Neural cell (in vitro differentiated cells): ENCODE measurements around the gene OR1K1. TPM values are rescaled to one million over a fixed set of nuclear protein-coding genes. Genes with fewer than 3 reads are reported as not detected.

ENCODE experiments used
- H2AFZ ChIP-seq: fragments of 200-600, 300-800 bp; sonication (generic), shearing (Covaris generic); 2 replicates; pipeline ENCODE4 v1.6.0; 2014; ENCODE audit warnings: low read depth, mild to moderate bottlenecking, antibody characterized with exemption, low read length, moderate library complexity
- H3F3A ChIP-seq: fragments of 200-600 bp; shearing (Covaris generic); 2 replicates; pipeline ENCODE4 v1.6.1; 2016; ENCODE audit warnings: mild to moderate bottlenecking, moderate library complexity, mixed read lengths, antibody characterized with exemption, low read length; ENCODE audit not compliant: insufficient read depth, poor library complexity, severe bottlenecking
- H3K27ac ChIP-seq: fragments of 200-600, 300-800 bp; sonication (generic), shearing (Covaris generic); 2 replicates; pipeline ENCODE4 v1.5.1; 2014; ENCODE audit warnings: mild to moderate bottlenecking, low read length, moderate library complexity
- H3K27me3 ChIP-seq: fragments of 300-800, 200-600 bp; sonication (generic), shearing (Covaris generic); 2 replicates; pipeline ENCODE4 v1.6.0; 2014; ENCODE audit warnings: mild to moderate bottlenecking, low read depth, low read length, moderate library complexity; ENCODE audit not compliant: insufficient read depth
- H3K36me3 ChIP-seq: fragments of 300-800, 200-600 bp; sonication (generic), shearing (Covaris generic); 2 replicates; pipeline ENCODE4 v1.5.1; 2014; ENCODE audit warnings: mild to moderate bottlenecking, antibody characterized with exemption, low read length, moderate library complexity; ENCODE audit not compliant: insufficient read depth
- H3K4me2 ChIP-seq: fragments of 300-800, 200-600 bp; sonication (generic), shearing (Covaris generic); 2 replicates; pipeline ENCODE4 v1.6.0; 2014; ENCODE audit warnings: mild to moderate bottlenecking, low read length
- H3K4me3 ChIP-seq: fragments of 300-800, 200-600 bp; sonication (generic), shearing (Covaris generic); 2 replicates; pipeline ENCODE4 v1.5.1; 2014; ENCODE audit warnings: mild to moderate bottlenecking, low read length, moderate library complexity
- H3K79me2 ChIP-seq: fragments of 200-600 bp; shearing (Covaris generic); replicated peaks from 2 replicates; pipeline ENCODE4 v1.6.0; 2014; ENCODE audit warnings: mild to moderate bottlenecking, low read length, moderate library complexity; ENCODE audit not compliant: insufficient read depth
- H3K9ac ChIP-seq: fragments of 300-800, 200-600 bp; sonication (generic), shearing (Covaris generic); 2 replicates; pipeline ENCODE4 v1.6.1; 2016; ENCODE audit warnings: mild to moderate bottlenecking, low read length, mixed read lengths
- H3K9me2 ChIP-seq: fragments of 200-600 bp; shearing (Covaris generic); 2 replicates; pipeline ENCODE4 v1.6.1; 2016; ENCODE audit warnings: mild to moderate bottlenecking, low read length, mixed read lengths; ENCODE audit not compliant: insufficient read depth
- H3K9me3 ChIP-seq: fragments of 200-600, 300-800 bp; sonication (generic), shearing (Covaris generic); 2 replicates; pipeline ENCODE4 v1.6.1; 2016; ENCODE audit warnings: mild to moderate bottlenecking, mixed run types, low read length, moderate library complexity, mixed read lengths
- H4K20me1 ChIP-seq: fragments of 200-600 bp; shearing (Covaris generic); 2 replicates; pipeline ENCODE4 v1.6.1; 2016; ENCODE audit warnings: mild to moderate bottlenecking, mixed run types; ENCODE audit not compliant: insufficient read depth
- CTCF ChIP-seq: fragments of 450-650 bp; IDR thresholded peaks from 2 replicates; pipeline ENCODE4 v1.5.1; 2014; ENCODE audit warnings: antibody characterized with exemption, mild to moderate bottlenecking, moderate library complexity; ENCODE audit not compliant: poor library complexity, severe bottlenecking
- EP300 ChIP-seq: fragments of 450-650 bp; conservative IDR thresholded peaks from 2 replicates; pipeline ENCODE4 v1.6.1; 2014; ENCODE audit warnings: antibody characterized with exemption, mild to moderate bottlenecking, moderate library complexity; ENCODE audit not compliant: poor library complexity, severe bottlenecking
- EZH2 ChIP-seq: fragments of 200-600, 300-800 bp; shearing (Covaris generic), sonication (generic); IDR thresholded peaks from 2 replicates; pipeline ENCODE4 v1.6.1; 2014; ENCODE audit warnings: antibody characterized with exemption, low read length, borderline replicate concordance, mild to moderate bottlenecking; ENCODE audit not compliant: insufficient read depth, poor library complexity, severe bottlenecking
- MXI1 ChIP-seq: fragments of 450-650 bp; conservative IDR thresholded peaks from 2 replicates; pipeline ENCODE4 v1.6.1; 2014; ENCODE audit warnings: antibody characterized with exemption, mild to moderate bottlenecking; ENCODE audit not compliant: poor library complexity, severe bottlenecking
- POLR2AphosphoS5 ChIP-seq: IDR thresholded peaks from 2 replicates; pipeline ENCODE4 v1.6.1; 2012
- RAD21 ChIP-seq: fragments of 450-650 bp; conservative IDR thresholded peaks from 2 replicates; pipeline ENCODE4 v1.6.1; 2014; ENCODE audit warnings: antibody characterized with exemption, mild to moderate bottlenecking, moderate library complexity
- REST ChIP-seq: IDR thresholded peaks from 2 replicates; pipeline ENCODE4 v1.6.1; 2012; ENCODE audit warnings: borderline replicate concordance
- SMC3 ChIP-seq: fragments of 450-650 bp; conservative IDR thresholded peaks from 2 replicates; pipeline ENCODE4 v1.6.1; 2014; ENCODE audit warnings: antibody characterized with exemption, mild to moderate bottlenecking, moderate library complexity; ENCODE audit not compliant: poor library complexity
- TAF1 ChIP-seq: IDR thresholded peaks from 2 replicates; pipeline ENCODE4 v1.6.1; 2012; ENCODE audit warnings: low read depth
- polyA plus RNA-seq: library from polyadenylated mRNA; depleted of rRNA; stranded (reverse); fragments of >200 nt; gene quantifications from 2 replicates; pipeline ENCODE4 v1.2.3, GENCODE V29; 2014

The OR1K1 gene
- polyA plus RNA-seq, 1 donor from 2014 or later, result not detected

GRCh38 chr9:122846371-122846940 lies 46.5 kb downstream of the OR1K1 start:
- Histone ChIP-seq H3K27ac (no peak overlapping the region), H3K27me3 (no peaks in the 10 kb centered on the region), H3K79me2 (no peaks in the 10 kb centered on the region), H3K9me3 (no peaks in the 10 kb centered on the region), H2AFZ (no peak overlapping the region), H3K4me3 (no peak overlapping the region), H3F3A (no peaks in the 10 kb centered on the region), H3K4me2 (no peak overlapping the region), H3K36me3 (peaks cover 9% of the 10 kb centered on the region), H4K20me1 (no peaks in the 10 kb centered on the region), H3K9me2 (no peaks in the 10 kb centered on the region), H3K9ac (no peak overlapping the region)
- no peak for TF ChIP-seq SMC3
- no peak for TF ChIP-seq TAF1
- no peak for TF ChIP-seq EZH2
- no peak for TF ChIP-seq REST
- no peak for TF ChIP-seq POLR2AphosphoS5
- TF ChIP-seq MXI1, result no peak
- TF ChIP-seq CTCF, result no peak
- TF ChIP-seq EP300, result no peak
- TF ChIP-seq RAD21, result no peak

GRCh38 chr9:122848256-122848943 lies 48.5 kb downstream of the OR1K1 start:
- H4K20me1 ChIP-seq, result no peaks in the 10 kb centered on the region

More at GRCh38 chr9:122848256-122848943, 48.5 kb downstream of the OR1K1 start:
- TF ChIP-seq REST (no peak), MXI1 (no peak), EZH2 (no peak), RAD21 (no peak), TAF1 (no peak), EP300 (no peak), CTCF (no peak), SMC3 (no peak), POLR2AphosphoS5 (no peak)
- Histone ChIP-seq H3K27ac (no peak overlapping the region), H3K36me3 (peaks cover 9% of the 10 kb centered on the region), H3K4me2 (no peak overlapping the region), H3K9me2 (no peaks in the 10 kb centered on the region), H2AFZ (no peak overlapping the region), H3K27me3 (no peaks in the 10 kb centered on the region), H3K9ac (no peak overlapping the region), H3F3A (no peaks in the 10 kb centered on the region), H3K4me3 (no peak overlapping the region), H3K9me3 (no peaks in the 10 kb centered on the region), H3K79me2 (no peaks in the 10 kb centered on the region)
